ENCODE results near the gene CCL8. TPM values are rescaled to one million over a fixed set of nuclear protein-coding genes. Genes with fewer than 3 reads are reported as not detected.

The CCL8 gene
- 1.2 TPM for total RNA-seq

- no peak for DNase-seq (ENCODE audit: low spot score)
Observed at GRCh38 chr17:34319039-34319483, at the start of gene CCL8. TSS of gene CCL8 (plus strand) at chr17:34319435. CDS start at chr17:34319502, 67 bp downstream.

GRCh38 chr17:34269969-34270368, 49.3 kb upstream of the CCL8 start, which contains the start of gene CCL7:
TSS of gene CCL7 (plus strand) at chr17:34270221. CDS start at chr17:34270291, 70 bp downstream.
- DNase-seq (ENCODE audit: low spot score) = no peak

GRCh38 chr17:34275881-34276280, 43.4 kb upstream of the CCL8 start:
- DNase-seq (ENCODE audit: low spot score) = no peak

- DNase-seq (ENCODE audit: low spot score) = no peak
Observed at GRCh38 chr17:34276826-34277225, 42.4 kb upstream of the CCL8 start.

GRCh38 chr17:34283571-34283970, 35.7 kb upstream of the CCL8 start:
- DNase-seq (ENCODE audit: low spot score) = no peak

GRCh38 chr17:34285286-34285792, 33.9 kb upstream of the CCL8 start, which contains the start of gene CCL11:
TSS of gene CCL11 (plus strand) at chr17:34285742. CDS start at chr17:34285809, 67 bp downstream.
- DNase-seq (ENCODE audit: low spot score) = no peak

GRCh38 chr17:34287875-34288274, 31.4 kb upstream of the CCL8 start:
- DNase-seq (ENCODE audit: low spot score) = no peak

- DNase-seq (ENCODE audit: low spot score) = no peak
Observed at GRCh38 chr17:34290586-34290985, 28.6 kb upstream of the CCL8 start.

GRCh38 chr17:34291721-34292348, 27.4 kb upstream of the CCL8 start:
- no peak for DNase-seq (ENCODE audit: low spot score)

- DNase-seq (ENCODE audit: low spot score) = no peak
Observed at GRCh38 chr17:34299027-34299426, 20.2 kb upstream of the CCL8 start.

- DNase-seq (ENCODE audit: low spot score) = no peak
Observed at GRCh38 chr17:34299956-34300577, 19.2 kb upstream of the CCL8 start.

GRCh38 chr17:34300652-34301370, 18.4 kb upstream of the CCL8 start:
- DNase-seq (ENCODE audit: low spot score) = no peak

- no peak for DNase-seq (ENCODE audit: low spot score)
Observed at GRCh38 chr17:34301986-34302385, 17.2 kb upstream of the CCL8 start.

GRCh38 chr17:34302636-34303035, 16.6 kb upstream of the CCL8 start:
- DNase-seq (ENCODE audit: low spot score) = no peak

- DNase-seq (ENCODE audit: low spot score) = no peak
Observed at GRCh38 chr17:34303606-34304005, 15.6 kb upstream of the CCL8 start.

- no peak for DNase-seq (ENCODE audit: low spot score)
Observed at GRCh38 chr17:34305061-34305460, 14.2 kb upstream of the CCL8 start.

GRCh38 chr17:34305606-34306005, 13.6 kb upstream of the CCL8 start:
- DNase-seq (ENCODE audit: low spot score) = no peak

- no peak for DNase-seq (ENCODE audit: low spot score)
Observed at GRCh38 chr17:34306466-34306865, 12.8 kb upstream of the CCL8 start.

- no peak for DNase-seq (ENCODE audit: low spot score)
Observed at GRCh38 chr17:34307110-34307509, 12.1 kb upstream of the CCL8 start.

- no peak for DNase-seq (ENCODE audit: low spot score)
Observed at GRCh38 chr17:34308371-34308770, 10.9 kb upstream of the CCL8 start.

- no peak for DNase-seq (ENCODE audit: low spot score)
Observed at GRCh38 chr17:34311291-34311690, 7.9 kb upstream of the CCL8 start.

GRCh38 chr17:34312080-34312479, 7.2 kb upstream of the CCL8 start:
- no peak for DNase-seq (ENCODE audit: low spot score)

GRCh38 chr17:34313164-34313563, 6.1 kb upstream of the CCL8 start:
- DNase-seq (ENCODE audit: low spot score) = no peak

Measured in mucosa of gallbladder (tissue), 1 donor.